ENCODE results near the gene BBS1.
"Not testable (repeated sequence)": the region's sequence is repeated elsewhere in the genome, so short reads cannot be mapped to it uniquely, and the experiment has no call there.

The BBS1 gene

DNA sequence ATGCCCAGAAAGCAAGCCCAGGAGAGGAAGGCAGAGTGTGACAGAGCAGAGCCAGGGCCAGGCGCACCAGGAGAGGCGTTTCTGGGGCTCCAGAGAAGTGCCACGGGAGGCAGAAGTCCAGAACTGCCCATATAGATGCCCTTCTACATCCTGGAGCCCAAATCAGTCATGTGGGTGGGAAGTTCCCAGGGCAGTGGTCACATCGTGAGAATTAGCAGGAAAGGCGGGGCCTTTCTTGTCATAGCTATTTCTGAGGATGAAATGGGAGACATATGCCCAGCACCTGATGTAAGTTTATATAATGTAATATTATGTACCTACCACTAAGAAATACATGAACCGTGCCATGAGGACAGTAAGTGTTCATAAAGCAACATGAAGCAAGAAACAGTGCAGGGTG, 22.3 kb downstream of the BBS1 start:
- no peak for TF ChIP-seq EZH2phosphoT487 (IDR thresholded peaks at IDR 0.05; ENCODE audit: borderline replicate concordance)
- TF ChIP-seq, protein P1, sequence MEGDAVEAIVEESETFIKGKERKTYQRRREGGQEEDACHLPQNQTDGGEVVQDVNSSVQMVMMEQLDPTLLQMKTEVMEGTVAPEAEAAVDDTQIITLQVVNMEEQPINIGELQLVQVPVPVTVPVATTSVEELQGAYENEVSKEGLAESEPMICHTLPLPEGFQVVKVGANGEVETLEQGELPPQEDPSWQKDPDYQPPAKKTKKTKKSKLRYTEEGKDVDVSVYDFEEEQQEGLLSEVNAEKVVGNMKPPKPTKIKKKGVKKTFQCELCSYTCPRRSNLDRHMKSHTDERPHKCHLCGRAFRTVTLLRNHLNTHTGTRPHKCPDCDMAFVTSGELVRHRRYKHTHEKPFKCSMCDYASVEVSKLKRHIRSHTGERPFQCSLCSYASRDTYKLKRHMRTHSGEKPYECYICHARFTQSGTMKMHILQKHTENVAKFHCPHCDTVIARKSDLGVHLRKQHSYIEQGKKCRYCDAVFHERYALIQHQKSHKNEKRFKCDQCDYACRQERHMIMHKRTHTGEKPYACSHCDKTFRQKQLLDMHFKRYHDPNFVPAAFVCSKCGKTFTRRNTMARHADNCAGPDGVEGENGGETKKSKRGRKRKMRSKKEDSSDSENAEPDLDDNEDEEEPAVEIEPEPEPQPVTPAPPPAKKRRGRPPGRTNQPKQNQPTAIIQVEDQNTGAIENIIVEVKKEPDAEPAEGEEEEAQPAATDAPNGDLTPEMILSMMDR (conservative IDR thresholded peaks at IDR 0.05; ENCODE audit: low read length), result no peak
- Histone ChIP-seq H3K27me3 (ENCODE audit: insufficient read depth, low read length, poor library complexity, severe bottlenecking) (no peaks in the 10 kb centered on the region), H3K9me2 (replicated peaks; ENCODE audit: low read depth, low read length) (no peaks in the 10 kb centered on the region), H3K36me3 (ENCODE audit: insufficient read depth, low read length) (no peaks in the 10 kb centered on the region), H3K9ac (ENCODE audit: low read depth, low read length, poor library complexity, severe bottlenecking) (no peak overlapping the region), H3K4me3 (ENCODE audit: low read length, poor library complexity, severe bottlenecking) (no peak overlapping the region), H3K4me1 (ENCODE audit: insufficient read depth, low read length, poor library complexity, severe bottlenecking) (no peaks in the 10 kb centered on the region), H2AFZ (ENCODE audit: low read length) (no peak overlapping the region), H3K9me3 (ENCODE audit: insufficient read depth, low read depth, low read length) (no peaks in the 10 kb centered on the region), H4K20me1 (ENCODE audit: insufficient read depth, low read length, poor library complexity, severe bottlenecking) (no peaks in the 10 kb centered on the region), H3F3A (ENCODE audit: low read depth) (no peaks in the 10 kb centered on the region), H3K4me2 (ENCODE audit: low read depth, low read length, poor library complexity, severe bottlenecking) (no peak overlapping the region), H3K79me2 (ENCODE audit: insufficient read depth, low read length) (no peaks in the 10 kb centered on the region)

DNA sequence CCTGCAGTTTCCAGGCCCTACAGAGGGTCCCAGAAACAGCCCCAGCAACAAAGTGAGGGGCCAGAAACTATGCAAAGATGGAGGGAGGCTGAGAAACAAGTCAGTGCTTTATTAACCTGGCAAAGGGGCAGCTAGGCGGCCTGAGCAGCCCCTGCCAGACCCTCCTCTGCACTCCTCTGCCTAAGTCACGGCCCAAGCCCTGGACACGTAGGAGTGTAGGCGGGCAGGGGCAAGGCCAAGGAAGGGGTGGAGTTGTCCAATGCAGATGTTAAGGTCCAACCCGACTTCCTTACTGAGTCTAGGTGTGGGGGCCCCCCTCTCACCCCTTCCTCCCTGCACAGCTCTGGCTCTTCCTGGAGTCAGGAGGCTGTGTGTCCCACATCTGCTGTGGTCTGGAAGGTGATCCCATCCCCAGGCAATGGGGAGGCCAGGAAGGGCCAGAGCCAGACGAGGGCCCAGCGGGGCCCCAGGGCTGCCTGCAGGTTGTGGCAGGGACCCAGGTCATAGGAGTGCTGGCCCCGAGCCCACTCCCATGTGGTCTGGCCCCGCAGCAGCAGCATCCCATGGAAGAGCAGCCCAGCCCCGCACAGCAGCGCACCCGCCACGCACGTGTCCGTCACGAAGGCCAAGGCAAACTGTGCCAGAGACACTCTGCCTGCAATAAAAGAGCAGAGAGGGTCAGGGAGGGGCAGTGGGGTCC, 28.9 kb downstream of the BBS1 start:
- H3K79me2 ChIP-seq (ENCODE audit: insufficient read depth, low read length), result peaks cover 22% of the 10 kb centered on the region

GRCh38 chr11:66539870-66540213, 29.4 kb downstream of the BBS1 start:
- H3K9me3 ChIP-seq (ENCODE audit: insufficient read depth, low read depth, low read length), result no peaks in the 10 kb centered on the region
- H2AFZ ChIP-seq (ENCODE audit: low read length), result no peak overlapping the region
- H3K9me2 ChIP-seq (replicated peaks; ENCODE audit: low read depth, low read length), result no peaks in the 10 kb centered on the region
- TF ChIP-seq, protein P1 (conservative IDR thresholded peaks at IDR 0.05; ENCODE audit: low read length), result no peak
- TF ChIP-seq EZH2phosphoT487 (IDR thresholded peaks at IDR 0.05; ENCODE audit: borderline replicate concordance), result no peak
- H3K27me3 ChIP-seq (ENCODE audit: insufficient read depth, low read length, poor library complexity, severe bottlenecking), result no peaks in the 10 kb centered on the region
- H3K4me3 ChIP-seq (ENCODE audit: low read length, poor library complexity, severe bottlenecking), result no peak overlapping the region
- no peak overlapping the region for H3K9ac ChIP-seq (ENCODE audit: low read depth, low read length, poor library complexity, severe bottlenecking)
- no peak overlapping the region for H3K4me2 ChIP-seq (ENCODE audit: low read depth, low read length, poor library complexity, severe bottlenecking)
- H3K36me3 ChIP-seq (ENCODE audit: insufficient read depth, low read length), result no peaks in the 10 kb centered on the region; the same call in 1 of the 2 replicates
- H3K4me1 ChIP-seq (ENCODE audit: insufficient read depth, low read length, poor library complexity, severe bottlenecking), result peaks cover 13% of the 10 kb centered on the region
- H4K20me1 ChIP-seq (ENCODE audit: insufficient read depth, low read length, poor library complexity, severe bottlenecking), result no peaks in the 10 kb centered on the region
- peaks cover 4% of the 10 kb centered on the region; the same call in 1 of the 2 replicates for H3F3A ChIP-seq (ENCODE audit: low read depth)
- peaks cover 27% of the 10 kb centered on the region for H3K79me2 ChIP-seq (ENCODE audit: insufficient read depth, low read length)

More for the DNA sequence above, 28.9 kb downstream of the BBS1 start:
- TF ChIP-seq EZH2phosphoT487 (IDR thresholded peaks at IDR 0.05; ENCODE audit: borderline replicate concordance), result no peak
- TF ChIP-seq, protein P1 (conservative IDR thresholded peaks at IDR 0.05; ENCODE audit: low read length), result no peak
- peaks cover 4% of the 10 kb centered on the region; the same call in 1 of the 2 replicates for H3F3A ChIP-seq (ENCODE audit: low read depth)
- H3K9me3 ChIP-seq (ENCODE audit: insufficient read depth, low read depth, low read length), result no peaks in the 10 kb centered on the region
- H4K20me1 ChIP-seq (ENCODE audit: insufficient read depth, low read length, poor library complexity, severe bottlenecking), result no peaks in the 10 kb centered on the region
- H3K9ac ChIP-seq (ENCODE audit: low read depth, low read length, poor library complexity, severe bottlenecking), result no peak overlapping the region
- no peaks in the 10 kb centered on the region for H3K27me3 ChIP-seq (ENCODE audit: insufficient read depth, low read length, poor library complexity, severe bottlenecking)
- no peak overlapping the region for H2AFZ ChIP-seq (ENCODE audit: low read length)
- H3K4me2 ChIP-seq (ENCODE audit: low read depth, low read length, poor library complexity, severe bottlenecking), result no peak overlapping the region
- peaks cover 11% of the 10 kb centered on the region for H3K4me1 ChIP-seq (ENCODE audit: insufficient read depth, low read length, poor library complexity, severe bottlenecking)
- no peaks in the 10 kb centered on the region; the same call in 1 of the 2 replicates for H3K36me3 ChIP-seq (ENCODE audit: insufficient read depth, low read length)
- no peak overlapping the region for H3K4me3 ChIP-seq (ENCODE audit: low read length, poor library complexity, severe bottlenecking)
- H3K9me2 ChIP-seq (replicated peaks; ENCODE audit: low read depth, low read length), result no peaks in the 10 kb centered on the region

- H3K9ac ChIP-seq (ENCODE audit: low read depth, low read length, poor library complexity, severe bottlenecking); H3K36me3 ChIP-seq (ENCODE audit: insufficient read depth, low read length); H2AFZ ChIP-seq (ENCODE audit: low read length); H3K27me3 ChIP-seq (ENCODE audit: insufficient read depth, low read length, poor library complexity, severe bottlenecking); H3K9me2 ChIP-seq (replicated peaks; ENCODE audit: low read depth, low read length); H3K4me2 ChIP-seq (ENCODE audit: low read depth, low read length, poor library complexity, severe bottlenecking); H3K4me3 ChIP-seq (ENCODE audit: low read length, poor library complexity, severe bottlenecking); H4K20me1 ChIP-seq (ENCODE audit: insufficient read depth, low read length, poor library complexity, severe bottlenecking); H3K9me3 ChIP-seq (ENCODE audit: insufficient read depth, low read depth, low read length); H3F3A ChIP-seq (ENCODE audit: low read depth): not testable (repeated sequence)
- Histone ChIP-seq H3K4me1 (ENCODE audit: insufficient read depth, low read length, poor library complexity, severe bottlenecking) (peaks cover 16% of the 10 kb centered on the region), H3K79me2 (ENCODE audit: insufficient read depth, low read length) (peaks cover 34% of the 10 kb centered on the region)
These were observed 30.2 kb downstream of the BBS1 start for GRCh38 chr11:66540598-66540997.
